HG03280 (cell line): ENCODE data around the gene GPC5.
"Not testable (repeated sequence)": the region's sequence is repeated elsewhere in the genome, so short reads cannot be mapped to it uniquely, and the experiment has no call there.

Experiments used
- ATAC-seq: cut with Tn5 transposase; IDR thresholded peaks from one replicate; pipeline ENCODE4 v1.9.1; 2021; ENCODE audit warnings: mild to moderate bottlenecking, moderate library complexity; ENCODE audit not compliant: unreplicated experiment

The GPC5 gene

GRCh38 chr13:92676246-92676645 lies 1277.8 kb downstream of the GPC5 start:
- no peak for ATAC-seq

- no peak for ATAC-seq
Observed at GRCh38 chr13:92677571-92677970, 1279.2 kb downstream of the GPC5 start.

- ATAC-seq, result no peak
Observed at GRCh38 chr13:92679602-92680001, 1281.2 kb downstream of the GPC5 start.

GRCh38 chr13:92681239-92681638 lies 1282.8 kb downstream of the GPC5 start:
- no peak for ATAC-seq

- ATAC-seq, result no peak
Observed at GRCh38 chr13:92682832-92683517, 1284.6 kb downstream of the GPC5 start.

- ATAC-seq, result no peak
Observed at GRCh38 chr13:92694047-92694446, 1295.6 kb downstream of the GPC5 start.

GRCh38 chr13:92695827-92696226 lies 1297.4 kb downstream of the GPC5 start:
- ATAC-seq, result not testable (repeated sequence)

- ATAC-seq, result no peak
Observed at GRCh38 chr13:92716749-92717148, 1318.3 kb downstream of the GPC5 start.

- ATAC-seq, result no peak
Observed at GRCh38 chr13:92717857-92718256, 1319.4 kb downstream of the GPC5 start.

- no peak for ATAC-seq
Observed at GRCh38 chr13:92719868-92720267, 1321.4 kb downstream of the GPC5 start.

GRCh38 chr13:92721620-92722019 lies 1323.2 kb downstream of the GPC5 start:
- ATAC-seq, result no peak

GRCh38 chr13:92727118-92727517 lies 1328.7 kb downstream of the GPC5 start:
- ATAC-seq, result no peak

- no peak for ATAC-seq
Observed at GRCh38 chr13:92734068-92734467, 1335.6 kb downstream of the GPC5 start.

GRCh38 chr13:92734545-92734944 lies 1336.1 kb downstream of the GPC5 start:
- no peak for ATAC-seq

GRCh38 chr13:92735909-92736308 lies 1337.5 kb downstream of the GPC5 start:
- no peak for ATAC-seq

GRCh38 chr13:92739306-92739818 lies 1340.9 kb downstream of the GPC5 start:
- no peak for ATAC-seq

- ATAC-seq, result no peak
Observed at GRCh38 chr13:92743992-92744391, 1345.6 kb downstream of the GPC5 start.

- no peak for ATAC-seq
Observed at GRCh38 chr13:92745258-92745657, 1346.8 kb downstream of the GPC5 start.

GRCh38 chr13:92752705-92753104 lies 1354.3 kb downstream of the GPC5 start:
- not testable (repeated sequence) for ATAC-seq

- ATAC-seq, result no peak
Observed at GRCh38 chr13:92761710-92762109, 1363.3 kb downstream of the GPC5 start.

- no peak for ATAC-seq
Observed at GRCh38 chr13:92767468-92767867, 1369.0 kb downstream of the GPC5 start.

- ATAC-seq, result no peak
Observed at GRCh38 chr13:92768602-92769001, 1370.2 kb downstream of the GPC5 start.

- ATAC-seq, result no peak
Observed at GRCh38 chr13:92769046-92769445, 1370.6 kb downstream of the GPC5 start.
